HL-60 (cell line): ENCODE data around the gene TMEM53.

Source experiments
- POLR2AphosphoS5 ChIP-seq: IDR thresholded peaks from 2 replicates; pipeline ENCODE4 v1.6.1; 2012; ENCODE audit warnings: low read depth
- TF ChIP-seq, protein P1 (sequence below): IDR thresholded peaks from one replicate; pipeline ENCODE4 v1.5.1; 2011; ENCODE audit warnings: low read length, control low read depth, inconsistent platforms; ENCODE audit not compliant: insufficient read depth

DNA sequence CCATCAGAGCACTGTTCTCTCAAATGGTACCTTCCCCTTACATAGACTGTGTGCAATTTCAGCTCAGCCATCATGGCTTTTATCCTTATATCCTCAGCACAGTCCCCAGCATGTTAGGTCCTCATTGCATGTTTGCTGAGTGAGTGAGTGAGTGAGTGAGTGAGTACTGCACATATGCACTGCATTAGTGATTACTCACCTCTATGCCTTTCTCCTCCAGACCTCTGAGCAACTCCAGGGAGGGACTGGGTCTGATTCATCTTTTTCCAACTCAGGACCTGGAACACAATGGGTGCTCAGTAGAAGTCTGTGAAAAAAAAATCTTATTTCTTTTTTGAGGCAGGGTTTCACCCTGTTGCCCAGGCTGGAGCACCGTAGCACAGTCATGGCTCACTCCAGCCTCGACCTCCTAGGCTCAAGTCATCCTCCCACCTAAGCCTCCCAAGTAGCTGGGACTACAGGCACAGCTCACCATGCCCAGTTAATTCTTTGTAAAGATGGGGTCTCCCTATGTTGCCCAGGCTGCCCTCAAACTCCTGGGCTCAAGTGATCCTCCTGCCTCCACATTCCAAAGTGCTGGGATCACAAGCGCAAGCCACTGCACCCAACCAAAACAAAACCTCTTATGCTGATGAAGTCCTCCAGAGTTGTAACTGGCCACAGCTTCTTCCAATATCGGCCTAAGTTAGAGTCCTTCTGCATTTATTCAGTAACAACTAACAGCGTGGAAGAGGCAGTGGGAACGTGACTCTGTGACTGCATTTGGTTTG lies 33.0 kb upstream of the TMEM53 start:
- TF ChIP-seq, protein P1, sequence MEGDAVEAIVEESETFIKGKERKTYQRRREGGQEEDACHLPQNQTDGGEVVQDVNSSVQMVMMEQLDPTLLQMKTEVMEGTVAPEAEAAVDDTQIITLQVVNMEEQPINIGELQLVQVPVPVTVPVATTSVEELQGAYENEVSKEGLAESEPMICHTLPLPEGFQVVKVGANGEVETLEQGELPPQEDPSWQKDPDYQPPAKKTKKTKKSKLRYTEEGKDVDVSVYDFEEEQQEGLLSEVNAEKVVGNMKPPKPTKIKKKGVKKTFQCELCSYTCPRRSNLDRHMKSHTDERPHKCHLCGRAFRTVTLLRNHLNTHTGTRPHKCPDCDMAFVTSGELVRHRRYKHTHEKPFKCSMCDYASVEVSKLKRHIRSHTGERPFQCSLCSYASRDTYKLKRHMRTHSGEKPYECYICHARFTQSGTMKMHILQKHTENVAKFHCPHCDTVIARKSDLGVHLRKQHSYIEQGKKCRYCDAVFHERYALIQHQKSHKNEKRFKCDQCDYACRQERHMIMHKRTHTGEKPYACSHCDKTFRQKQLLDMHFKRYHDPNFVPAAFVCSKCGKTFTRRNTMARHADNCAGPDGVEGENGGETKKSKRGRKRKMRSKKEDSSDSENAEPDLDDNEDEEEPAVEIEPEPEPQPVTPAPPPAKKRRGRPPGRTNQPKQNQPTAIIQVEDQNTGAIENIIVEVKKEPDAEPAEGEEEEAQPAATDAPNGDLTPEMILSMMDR = no peak
- no peak for TF ChIP-seq POLR2AphosphoS5
